ENCODE data around the gene GPR146. TPM values are rescaled to one million over a fixed set of nuclear protein-coding genes. Genes with fewer than 3 reads are reported as not detected.

GPR146 gene
- total and polyA plus RNA-seq, 2 of the 8 experiments (the other 6 are each of a cell fraction or from before 2014, with no cell fraction given), result 1.8 to 2.7 TPM

- no peak for TF ChIP-seq CHD7 (IDR thresholded peaks at IDR 0.05; ENCODE audit: insufficient replicate concordance, low read length)
- no peak for TF ChIP-seq POLR2AphosphoS5 (IDR thresholded peaks at IDR 0.05; ENCODE audit: low read depth, low read length)
- no peak for TF ChIP-seq SIX5 (IDR thresholded peaks at IDR 0.05; ENCODE audit: low read depth, low read length)
- no peak for TF ChIP-seq PHF8 (conservative IDR thresholded peaks at IDR 0.05; ENCODE audit: low read depth, low read length)
- TF ChIP-seq SP4 (IDR thresholded peaks at IDR 0.05; ENCODE audit: low read length), result no peak
These were observed 34.2 kb downstream of the GPR146 start (continued) for GRCh38 chr7:1078519-1078918.

Measured in H1 (cell line).